CD14-positive monocyte (primary cell): Measurements from ENCODE around the gene ZNF207. TPM values are rescaled to one million over a fixed set of nuclear protein-coding genes. Genes with fewer than 3 reads are reported as not detected.
"Not testable (repeated sequence)": the region's sequence is repeated elsewhere in the genome, so short reads cannot be mapped to it uniquely, and the experiment has no call there.

Experiments
- DNase-seq, 3 donors: peaks; one replicate each; pipeline ENCODE4 v3.0.0-alpha.2; 2011 to 2022
- H2AFZ ChIP-seq: 2 replicates; pipeline ENCODE4 v1.6.0; 2012; ENCODE audit warnings: mild to moderate bottlenecking, low read depth, low read length, inconsistent platforms; ENCODE audit not compliant: insufficient read depth, poor library complexity, severe bottlenecking
- H3K27ac ChIP-seq, 2 donors: 1 replicate in 1 of 2; 2 replicates in 1 of 2; pipeline ENCODE4 v1.5.1; 2012 to 2013; ENCODE audit warnings: low read length in 2 of 2, control low read depth in 1 of 2, inconsistent platforms in 1 of 2, low read depth in 1 of 2, mild to moderate bottlenecking in 1 of 2
- H3K27me3 ChIP-seq, 2 donors: one replicate each; pipeline versions ENCODE4 v1.6.0 to v1.6.1; 2011 to 2013; ENCODE audit warnings: low read length in 2 of 2; ENCODE audit not compliant: control insufficient read depth in 2 of 2, insufficient read depth in 2 of 2
- H3K36me3 ChIP-seq, 2 donors: replicated peaks in 1 of 2; 1 replicate in 1 of 2; 2 replicates in 1 of 2; pipeline versions ENCODE4 v1.5.1 to v1.6.1; 2012 to 2013; ENCODE audit warnings: low read length in 2 of 2, control low read depth in 1 of 2, inconsistent platforms in 1 of 2, mild to moderate bottlenecking in 1 of 2; ENCODE audit not compliant: insufficient read depth in 2 of 2, control insufficient read depth in 1 of 2
- H3K4me1 ChIP-seq, 2 donors: 1 replicate in 1 of 2; 2 replicates in 1 of 2; pipeline versions ENCODE4 v1.5.1 to v1.6.1; 2012 to 2013; ENCODE audit warnings: low read length in 2 of 2, control low read depth in 1 of 2, inconsistent platforms in 1 of 2, mild to moderate bottlenecking in 1 of 2, moderate library complexity in 1 of 2; ENCODE audit not compliant: insufficient read depth in 2 of 2, control insufficient read depth in 1 of 2
- H3K4me2 ChIP-seq: replicated peaks from 2 replicates; pipeline ENCODE3; 2012; ENCODE audit warnings: low read length, moderate library complexity, mild to moderate bottlenecking; ENCODE audit not compliant: poor library complexity, severe bottlenecking; ENCODE audit errors: extremely low read depth
- H3K4me3 ChIP-seq, 3 experiments: fragments of 200-600 bp in 1 of 3; sonication (generic) in 1 of 3; replicated peaks in 1 of 3; 1 replicate in 2 of 3; 2 replicates in 1 of 3; pipeline ENCODE4 v1.5.1; 2011 to 2013; ENCODE audit warnings: low read length in 3 of 3, mild to moderate bottlenecking in 3 of 3, control low read depth in 2 of 3, low read depth in 2 of 3, inconsistent platforms in 1 of 3, moderate library complexity in 1 of 3
- H3K79me2 ChIP-seq: 2 replicates; pipeline ENCODE4 v1.6.0; 2012; ENCODE audit warnings: mild to moderate bottlenecking, control low read depth, inconsistent platforms, low read length, moderate library complexity; ENCODE audit not compliant: insufficient read depth
- H3K9ac ChIP-seq: 2 replicates; pipeline ENCODE4 v1.6.0; 2017; ENCODE audit warnings: low read length, mild to moderate bottlenecking; ENCODE audit not compliant: insufficient read depth, poor library complexity, severe bottlenecking
- H3K9me3 ChIP-seq, 2 donors: replicated peaks in 1 of 2; 1 replicate in 1 of 2; 2 replicates in 1 of 2; pipeline versions ENCODE4 v1.5.1 to v1.6.1; 2012 to 2013; ENCODE audit warnings: low read length in 2 of 2, control low read depth in 1 of 2; ENCODE audit not compliant: control insufficient read depth in 1 of 2, insufficient read depth in 1 of 2
- H4K20me1 ChIP-seq: 2 replicates; pipeline ENCODE4 v1.6.0; 2012; ENCODE audit warnings: mild to moderate bottlenecking, low read length, control low read depth, moderate library complexity; ENCODE audit not compliant: insufficient read depth
- H3K27ac Mint-ChIP-seq, 7 donors: one replicate each; pipeline ENCODE4 v1.8.0; 2020; ENCODE audit warnings: mild to moderate bottlenecking in 7 of 7, mixed read lengths in 7 of 7, moderate library complexity in 6 of 7, inconsistent platforms in 2 of 7
- H3K27me3 Mint-ChIP-seq, 3 donors: one replicate each; pipeline ENCODE4 v1.8.0; 2021 to 2022; ENCODE audit warnings: low read depth in 3 of 3, mild to moderate bottlenecking in 3 of 3, mixed read lengths in 3 of 3, moderate library complexity in 3 of 3, inconsistent platforms in 1 of 3
- H3K36me3 Mint-ChIP-seq, 2 donors: one replicate each; pipeline ENCODE4 v1.8.0; 2020; ENCODE audit warnings: mixed read lengths in 2 of 2, inconsistent platforms in 1 of 2, mild to moderate bottlenecking in 1 of 2
- H3K4me1 Mint-ChIP-seq: one replicate; pipeline ENCODE4 v1.8.0; 2020; ENCODE audit warnings: mild to moderate bottlenecking, mixed read lengths
- H3K4me3 Mint-ChIP-seq, 2 donors: one replicate each; pipeline ENCODE4 v1.8.0; 2020; ENCODE audit warnings: mild to moderate bottlenecking in 2 of 2, mixed read lengths in 2 of 2, moderate library complexity in 1 of 2
- H3K9me3 Mint-ChIP-seq, 7 donors: one replicate each; pipeline ENCODE4 v1.8.0; 2020 to 2022; ENCODE audit warnings: mixed read lengths in 7 of 7, mild to moderate bottlenecking in 6 of 7, moderate library complexity in 6 of 7, inconsistent platforms in 2 of 7
- WGBS: methylation state at CpG from one replicate; pipeline ENCODE4 v1.1.5; 2013; ENCODE audit warnings: missing lambda C conversion rate; ENCODE audit not compliant: insufficient coverage; 5-methylcytosine and 5-hydroxymethylcytosine counted together
- intact Hi-C, 2 donors: fragments of 100-400 bp; cut with micrococcal nuclease; formaldehyde crosslinking; loops; one replicate each; pipeline versions ENCODE4 v1.15.0 to v1.15.1; 2023
- polyA plus RNA-seq, 3 donors: library from polyadenylated mRNA; depleted of rRNA in 1 of 3; unstranded in 2 of 3; stranded (reverse) in 1 of 3; fragments of 300-500 nt in 2 of 3; fragments of >200 nt in 1 of 3; fragmentation: Illumina TruSeq in 2 of 3; gene quantifications; 1 replicate in 2 of 3; 2 replicates in 1 of 3; pipeline ENCODE4 v1.2.3, GENCODE V29; 2012 to 2021
- TF ChIP-seq, protein P1 (sequence below): fragments of 200-600 bp; IDR thresholded peaks from one replicate; pipeline ENCODE4 v1.8.0; 2022; ENCODE audit warnings: antibody characterized with exemption, mild to moderate bottlenecking

ZNF207 gene
- polyA plus RNA-seq, 3 donors, result 129 to 147 (median 138) TPM

DNA sequence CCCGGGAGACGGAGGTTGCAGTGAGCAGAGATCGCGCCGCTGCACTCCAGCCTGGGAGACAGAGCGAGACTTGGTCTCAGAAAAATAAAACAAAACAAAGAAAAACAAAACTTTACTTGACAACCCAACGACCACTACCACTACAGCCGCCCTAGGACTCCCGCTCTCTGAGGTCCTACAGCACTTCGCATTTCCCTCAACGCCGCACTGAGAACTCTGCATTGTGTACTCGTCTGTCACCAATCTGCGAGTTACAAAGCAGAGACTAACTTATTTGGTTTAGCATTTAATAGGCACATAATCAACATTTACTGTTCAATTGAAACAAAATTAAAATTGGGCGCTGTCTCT is 479 bp upstream of the ZNF207 start:
- no peaks in the 10 kb centered on the region for H3K27me3 ChIP-seq
- H3K9ac ChIP-seq, result peak overlapping the region; percentile 99
- TF ChIP-seq, protein P1, sequence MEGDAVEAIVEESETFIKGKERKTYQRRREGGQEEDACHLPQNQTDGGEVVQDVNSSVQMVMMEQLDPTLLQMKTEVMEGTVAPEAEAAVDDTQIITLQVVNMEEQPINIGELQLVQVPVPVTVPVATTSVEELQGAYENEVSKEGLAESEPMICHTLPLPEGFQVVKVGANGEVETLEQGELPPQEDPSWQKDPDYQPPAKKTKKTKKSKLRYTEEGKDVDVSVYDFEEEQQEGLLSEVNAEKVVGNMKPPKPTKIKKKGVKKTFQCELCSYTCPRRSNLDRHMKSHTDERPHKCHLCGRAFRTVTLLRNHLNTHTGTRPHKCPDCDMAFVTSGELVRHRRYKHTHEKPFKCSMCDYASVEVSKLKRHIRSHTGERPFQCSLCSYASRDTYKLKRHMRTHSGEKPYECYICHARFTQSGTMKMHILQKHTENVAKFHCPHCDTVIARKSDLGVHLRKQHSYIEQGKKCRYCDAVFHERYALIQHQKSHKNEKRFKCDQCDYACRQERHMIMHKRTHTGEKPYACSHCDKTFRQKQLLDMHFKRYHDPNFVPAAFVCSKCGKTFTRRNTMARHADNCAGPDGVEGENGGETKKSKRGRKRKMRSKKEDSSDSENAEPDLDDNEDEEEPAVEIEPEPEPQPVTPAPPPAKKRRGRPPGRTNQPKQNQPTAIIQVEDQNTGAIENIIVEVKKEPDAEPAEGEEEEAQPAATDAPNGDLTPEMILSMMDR, result no peak
- WGBS, result 7% methylated on average over 10 of the region's 15 CpGs
- peaks cover 15 to 27% of the 10 kb centered on the region in 2 donors for H3K36me3 Mint-ChIP-seq
- peak overlapping the region; percentile 99 to 100 for H3K4me3 Mint-ChIP-seq
- peak overlapping the region; percentile 95 for H2AFZ ChIP-seq
- peak overlapping the region; percentile 63 to 98 (median 88) for H3K4me3 ChIP-seq
- H3K4me2 ChIP-seq, result peak overlapping the region; percentile 93
- H4K20me1 ChIP-seq, result peaks cover 37% of the 10 kb centered on the region
- peaks cover 25% of the 10 kb centered on the region for H3K4me1 Mint-ChIP-seq
- H3K79me2 ChIP-seq, result peaks cover 61% of the 10 kb centered on the region
- peaks cover 25 to 35% of the 10 kb centered on the region in 2 donors for H3K4me1 ChIP-seq
- H3K9me3 ChIP-seq, result no peaks in the 10 kb centered on the region
- H3K9me3 Mint-ChIP-seq, result peaks cover 0 to 3% (median 0%) of the 10 kb centered on the region in 7 donors
- intact Hi-C loops, result no loop called here
- H3K27ac ChIP-seq, result peak overlapping the region; percentile 89 to 98
- H3K27me3 Mint-ChIP-seq, result peaks cover 0 to 5% (median 0%) of the 10 kb centered on the region in 3 donors
- DNase-seq, result peak in 1 of 3 donors; percentile 12
- peaks cover 13 to 28% of the 10 kb centered on the region in 2 donors for H3K36me3 ChIP-seq
- peak overlapping the region; percentile 99 to 100 (median 100) for H3K27ac Mint-ChIP-seq

DNA sequence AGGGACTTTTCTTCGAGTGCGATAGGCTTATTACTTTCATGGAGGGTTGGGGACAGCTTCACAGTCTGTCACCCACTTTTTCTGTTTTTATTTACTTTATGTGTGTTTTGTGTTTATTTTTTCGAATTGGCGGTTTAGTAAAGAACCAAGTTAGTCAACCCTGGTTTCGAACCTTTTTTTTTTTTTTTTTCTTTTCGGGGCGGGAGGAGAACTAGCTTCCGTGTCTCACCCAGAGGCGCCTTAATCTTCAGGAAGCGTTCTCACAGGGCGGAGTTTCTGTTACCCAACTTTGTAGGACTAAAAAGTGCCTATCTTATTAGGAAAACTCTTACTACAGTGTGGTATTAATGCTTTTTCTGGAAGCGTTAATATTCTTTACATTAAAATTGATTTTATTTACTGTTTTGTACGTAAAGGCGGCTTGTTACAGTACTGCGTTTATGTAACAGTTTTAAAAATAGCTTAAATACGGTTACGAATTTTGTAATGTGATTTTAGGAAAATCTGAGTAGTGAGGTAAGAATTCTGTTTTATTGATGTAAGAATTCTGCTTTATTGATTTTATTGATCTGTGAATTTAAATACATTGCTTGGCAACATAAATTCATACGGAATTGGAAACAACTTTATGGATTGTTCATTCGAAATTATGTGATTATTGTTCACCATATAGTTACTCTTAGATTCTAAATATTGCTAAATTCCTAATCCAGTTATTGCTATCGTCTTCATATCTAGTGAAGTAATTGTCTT is 885 bp downstream of the ZNF207 start:
- H3K79me2 ChIP-seq, result peaks cover 75% of the 10 kb centered on the region
- peak overlapping the region; percentile 93 for H3K4me2 ChIP-seq
- peak; percentile 63 to 73 (median 68) for DNase-seq
- peaks cover 51% of the 10 kb centered on the region for H4K20me1 ChIP-seq
- WGBS, result no CpG with 5 or more reads among the region's 20 CpGs
- peak overlapping the region; percentile 99 for H3K9ac ChIP-seq
- Mint-ChIP-seq H3K9me3 (peaks cover 0 to 3% (median 0%) of the 10 kb centered on the region in 7 donors), H3K36me3 (peaks cover 27 to 40% of the 10 kb centered on the region in 2 donors), H3K4me1 (peaks cover 37% of the 10 kb centered on the region), H3K27me3 (peaks cover 0 to 5% (median 0%) of the 10 kb centered on the region in 3 donors), H3K4me3 (peak overlapping the region; percentile 99 to 100), H3K27ac (peak overlapping the region; percentile 99 to 100 (median 100))
- intact Hi-C loops, result loop anchor here in 1 of 2 donors (5.0 kb wide), 1 partner anchor 91 kb away; the partner anchor contains the start of gene PSMD11
- H3K27ac ChIP-seq, result peak overlapping the region; percentile 89 to 98
- H2AFZ ChIP-seq, result peak overlapping the region; percentile 95
- no peaks in the 10 kb centered on the region for H3K9me3 ChIP-seq
- peak overlapping the region; percentile 63 to 98 (median 88) for H3K4me3 ChIP-seq
- TF ChIP-seq, protein P1, result no peak
- H3K36me3 ChIP-seq, result peaks cover 23 to 42% of the 10 kb centered on the region in 2 donors
- H3K4me1 ChIP-seq, result peaks cover 25 to 49% of the 10 kb centered on the region in 2 donors
- no peaks in the 10 kb centered on the region for H3K27me3 ChIP-seq

DNA sequence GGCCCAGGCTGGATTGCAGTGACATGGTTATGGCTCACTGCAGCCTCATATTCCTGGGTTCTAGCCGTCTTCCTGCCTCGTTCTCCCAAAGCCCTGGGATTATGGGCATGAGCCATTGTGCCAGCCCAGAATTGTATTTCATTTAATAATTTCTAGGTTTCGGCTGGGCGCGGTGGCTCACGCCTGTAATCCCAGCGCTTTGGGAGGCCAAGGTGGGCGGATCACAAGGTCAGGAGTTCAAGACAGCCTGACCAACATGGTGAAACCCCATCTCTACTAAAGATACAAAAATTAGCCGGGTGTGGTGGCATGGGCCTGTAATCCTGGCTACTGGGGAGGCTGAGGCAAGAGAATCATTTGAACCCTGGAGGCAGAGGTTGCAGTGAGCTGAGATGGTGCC is 2.8 kb downstream of the ZNF207 start:
- not testable (repeated sequence) for DNase-seq, H3K9ac ChIP-seq, H3K27me3 Mint-ChIP-seq, H3K27me3 ChIP-seq, H3K4me3 Mint-ChIP-seq, H2AFZ ChIP-seq, H3K9me3 Mint-ChIP-seq, H3K9me3 ChIP-seq
- Histone ChIP-seq H3K4me3 (peak overlapping the region in 1 of 3 experiments; percentile 98), H3K36me3 (peaks cover 33 to 59% of the 10 kb centered on the region in 2 donors), H3K27ac (peak overlapping the region in 1 of 2 donors; percentile 38), H3K4me2 (peak overlapping the region; percentile 93), H3K4me1 (peaks cover 25 to 51% of the 10 kb centered on the region in 2 donors), H3K79me2 (peaks cover 92% of the 10 kb centered on the region), H4K20me1 (peaks cover 68% of the 10 kb centered on the region)
- Mint-ChIP-seq H3K27ac (peak overlapping the region in 4 of 7 donors; percentile 25 to 70 (median 32)), H3K4me1 (peaks cover 37% of the 10 kb centered on the region), H3K36me3 (peaks cover 34 to 54% of the 10 kb centered on the region in 2 donors)
- 94% methylated on average over 8 of the region's 9 CpGs for WGBS
- intact Hi-C loops, result loop anchor here in 1 of 2 donors (5.0 kb wide), 1 partner anchor 90 kb away; the partner anchor contains the start of gene PSMD11
